ENCODE measurements around the gene LPP.

DNA sequence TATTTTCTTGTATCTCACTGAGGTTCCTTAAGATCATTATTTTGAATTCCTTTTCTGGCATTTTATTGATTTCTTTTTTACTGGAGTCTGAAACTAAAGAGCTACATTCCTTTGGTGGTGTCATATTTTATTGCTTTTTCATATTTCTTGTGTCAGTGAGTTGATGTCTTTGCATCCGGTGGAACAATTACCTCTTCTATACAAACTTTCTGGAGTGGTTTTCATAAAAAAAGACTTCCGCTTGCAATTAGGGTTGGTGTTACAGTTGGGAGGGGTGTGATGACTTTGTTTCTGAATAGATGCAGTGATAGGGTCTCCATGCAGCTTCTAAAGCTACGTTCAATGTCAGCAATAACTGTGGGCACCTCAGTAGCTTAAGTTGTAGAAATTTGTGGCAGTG is 181.7 kb downstream of the LPP start:
- TF ChIP-seq BHLHE40 (IDR thresholded peaks at IDR 0.05; ENCODE audit: borderline replicate concordance) = no peak
- TF ChIP-seq SP1 (IDR thresholded peaks at IDR 0.05) = no peak
- TF ChIP-seq ARNT (IDR thresholded peaks at IDR 0.05) = no peak
- TF ChIP-seq FOXM1 (IDR thresholded peaks at IDR 0.05; ENCODE audit: borderline replicate concordance) = no peak
- no peak for TF ChIP-seq HDGF (IDR thresholded peaks at IDR 0.05; ENCODE audit: borderline replicate concordance)
- TF ChIP-seq ELF4 (IDR thresholded peaks at IDR 0.05) = no peak
- no peak for TF ChIP-seq NFRKB (IDR thresholded peaks at IDR 0.05)
- TF ChIP-seq CTBP1 (IDR thresholded peaks at IDR 0.05; ENCODE audit: borderline replicate concordance) = no peak
- no peak for TF ChIP-seq TARDBP (IDR thresholded peaks at IDR 0.05)
